Stimulated activated naive CD8-positive, alpha-beta T cell treated with anti-CD3 and anti-CD28 coated beads, Interleukin-15, amount 100 ng/mL, for 72 hours (primary cell): Measurements from ENCODE around the gene TEKTIP1.

Experiments used
- ATAC-seq: fragments of 150-1000 bp; cut with Tn5 transposase; 2 replicates; pipeline ENCODE4 v1.10.0; 2021; ENCODE audit warnings: mild to moderate bottlenecking, moderate library complexity
- DNase-seq, 2 donors: peaks; one replicate each; pipeline ENCODE4 v3.0.0; 2021 to 2022
- H3K27ac Mint-ChIP-seq, 2 donors: one replicate each; pipeline ENCODE4 v1.8.0; 2022; ENCODE audit warnings: mild to moderate bottlenecking in 2 of 2, mixed read lengths in 2 of 2, moderate library complexity in 2 of 2
- H3K27me3 Mint-ChIP-seq: one replicate; pipeline ENCODE4 v1.8.0; 2022; ENCODE audit warnings: mixed read lengths
- H3K4me1 Mint-ChIP-seq: one replicate; pipeline ENCODE4 v1.8.0; 2022; ENCODE audit warnings: mild to moderate bottlenecking, mixed read lengths
- H3K4me3 Mint-ChIP-seq, 2 donors: one replicate each; pipeline ENCODE4 v1.8.0; 2022; ENCODE audit warnings: mild to moderate bottlenecking in 2 of 2, mixed read lengths in 2 of 2, moderate library complexity in 1 of 2
- H3K9me3 Mint-ChIP-seq, 2 donors: one replicate each; pipeline ENCODE4 v1.8.0; 2022; ENCODE audit warnings: mixed read lengths in 2 of 2

The TEKTIP1 gene

DNA sequence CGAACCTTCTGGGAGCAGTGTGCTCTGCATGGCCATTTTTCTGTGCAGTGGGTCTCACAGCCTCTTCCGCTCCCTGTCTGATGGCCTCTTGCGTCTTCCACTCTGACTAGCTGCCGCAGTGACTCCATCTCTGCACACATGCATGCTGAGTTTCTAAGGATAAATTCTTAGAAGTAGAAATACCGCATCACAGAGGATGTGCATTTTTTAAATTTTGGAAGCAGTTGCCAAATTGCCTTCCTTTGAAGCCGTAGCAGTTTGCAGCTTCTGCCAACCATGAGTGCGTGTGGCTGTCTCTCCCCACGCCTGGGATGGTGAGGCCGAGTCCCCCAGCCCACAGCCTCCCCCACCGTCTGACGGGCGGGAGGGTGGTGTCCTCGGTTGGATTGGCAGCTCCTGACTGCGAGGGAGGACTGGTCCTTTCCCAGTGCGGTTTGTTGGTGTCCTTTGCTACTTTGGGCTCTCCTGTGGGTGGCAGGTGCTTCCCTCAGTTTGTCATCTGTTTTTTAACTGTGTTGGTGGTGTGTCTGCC is 23.0 kb upstream of the TEKTIP1 start:
- Mint-ChIP-seq H3K27me3 (no peaks in the 10 kb centered on the region), H3K4me3 (no peak overlapping the region), H3K4me1 (peaks cover 77% of the 10 kb centered on the region), H3K27ac (peak overlapping the region in 1 of 2 donors; percentile 67), H3K9me3 (no peaks in the 10 kb centered on the region)
- ATAC-seq (no peak), DNase-seq (no peak)

DNA sequence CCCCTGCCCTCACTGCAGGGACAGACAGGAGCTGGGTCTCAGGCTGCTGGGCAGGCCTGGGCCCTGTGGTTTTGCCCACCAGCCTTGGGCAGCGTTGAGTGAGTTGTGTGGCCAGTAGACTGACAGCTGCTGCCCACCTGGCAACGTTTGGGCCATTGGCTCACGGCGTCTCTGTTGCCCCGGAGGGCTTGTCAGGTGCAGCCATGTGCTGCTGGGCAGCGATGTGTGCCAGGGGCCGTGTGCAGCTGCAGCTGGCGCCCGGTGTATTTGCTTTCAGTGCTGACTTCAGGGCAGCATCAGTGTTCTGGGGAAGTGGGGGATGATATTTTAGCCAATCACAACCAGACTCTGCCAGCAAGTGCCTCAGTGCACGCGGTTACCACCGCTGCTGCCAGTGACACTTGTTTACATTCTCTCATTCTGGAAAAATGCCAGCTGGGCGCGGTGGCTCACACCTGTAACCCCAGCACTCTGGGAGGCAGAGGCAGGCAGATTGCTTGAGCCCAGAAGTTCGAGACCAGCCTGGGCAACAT is 22.2 kb upstream of the TEKTIP1 start:
- H3K27ac Mint-ChIP-seq: peak overlapping the region in 1 of 2 donors; percentile 19
- H3K4me3 Mint-ChIP-seq: no peak overlapping the region
- peak; percentile 55 for ATAC-seq
- no peak for DNase-seq
- no peaks in the 10 kb centered on the region for H3K27me3 Mint-ChIP-seq
- peaks cover 75% of the 10 kb centered on the region for H3K4me1 Mint-ChIP-seq
- no peaks in the 10 kb centered on the region for H3K9me3 Mint-ChIP-seq

DNA sequence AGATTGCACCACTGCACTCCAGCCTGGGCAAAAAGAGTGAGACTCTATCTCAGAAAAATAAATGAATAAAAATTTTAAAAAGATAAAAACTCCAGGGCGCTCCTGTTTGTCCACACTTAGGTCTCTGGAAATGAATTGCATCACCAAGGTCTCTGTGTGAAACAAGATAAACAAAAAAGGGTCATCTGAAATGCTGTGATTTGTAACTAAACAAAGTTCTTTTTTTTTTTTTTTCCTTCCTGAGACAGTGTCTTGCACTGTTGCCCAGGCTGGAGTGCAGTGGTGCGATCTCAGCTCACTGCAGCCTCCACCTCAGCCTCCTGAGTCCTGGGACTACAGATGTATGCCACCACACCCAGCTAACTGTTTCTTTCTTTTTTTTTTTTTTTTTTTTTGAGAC is 21.3 kb upstream of the TEKTIP1 start:
- no peaks in the 10 kb centered on the region for H3K9me3 Mint-ChIP-seq
- H3K4me1 Mint-ChIP-seq: peaks cover 71% of the 10 kb centered on the region
- H3K4me3 Mint-ChIP-seq: no peak overlapping the region
- no peak for ATAC-seq
- H3K27ac Mint-ChIP-seq: peak overlapping the region in 1 of 2 donors; percentile 67
- no peaks in the 10 kb centered on the region for H3K27me3 Mint-ChIP-seq
- no peak for DNase-seq

DNA sequence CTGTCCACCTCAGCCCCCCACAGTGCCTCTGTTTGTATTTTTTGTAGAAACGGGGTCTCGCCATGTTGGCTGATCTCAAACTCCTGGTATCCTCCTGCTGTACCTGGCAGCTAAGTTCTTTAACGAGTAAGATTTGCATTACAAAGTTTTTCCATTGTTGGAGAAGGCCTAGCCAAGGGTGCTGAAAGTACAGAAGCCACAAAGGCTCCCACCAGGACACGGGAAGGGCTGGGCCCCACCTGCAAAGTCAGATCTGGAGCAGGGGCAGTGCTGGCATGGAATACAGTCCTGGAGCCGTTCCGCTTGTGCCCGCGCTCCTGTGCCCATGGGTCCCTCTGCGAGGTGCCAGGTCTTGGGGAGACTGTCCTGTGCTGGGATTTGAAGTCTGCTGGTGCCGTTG is 20.7 kb upstream of the TEKTIP1 start:
- Mint-ChIP-seq H3K4me3 (no peak overlapping the region), H3K4me1 (peaks cover 70% of the 10 kb centered on the region), H3K9me3 (no peaks in the 10 kb centered on the region), H3K27me3 (no peaks in the 10 kb centered on the region), H3K27ac (peak overlapping the region in 1 of 2 donors; percentile 6)
- ATAC-seq (no peak), DNase-seq (no peak)

DNA sequence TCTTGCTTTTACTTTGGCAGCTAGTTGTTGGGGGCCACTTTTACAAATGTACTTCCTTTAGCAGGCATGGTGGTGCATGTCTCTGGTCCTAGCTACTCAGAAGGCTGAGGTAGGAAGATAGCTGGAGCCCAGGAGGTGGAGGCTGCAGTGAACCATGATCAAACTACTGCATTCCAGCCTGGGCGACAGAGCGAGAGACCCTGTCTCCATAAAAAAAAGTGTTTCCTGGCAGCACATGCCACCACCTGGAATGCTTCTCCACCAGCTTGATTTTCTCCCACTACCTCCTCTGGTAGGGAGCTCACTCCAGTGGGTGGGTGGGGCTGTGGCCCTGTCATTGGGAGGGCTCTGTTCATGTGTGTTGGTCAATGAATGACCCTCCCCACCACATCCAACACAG is 20.3 kb upstream of the TEKTIP1 start:
- H3K4me3 Mint-ChIP-seq: no peak overlapping the region
- no peaks in the 10 kb centered on the region for H3K27me3 Mint-ChIP-seq
- DNase-seq (no peak), ATAC-seq (no peak)
- H3K9me3 Mint-ChIP-seq: no peaks in the 10 kb centered on the region
- peak overlapping the region in 1 of 2 donors; percentile 42 for H3K27ac Mint-ChIP-seq
- peaks cover 67% of the 10 kb centered on the region for H3K4me1 Mint-ChIP-seq

DNA sequence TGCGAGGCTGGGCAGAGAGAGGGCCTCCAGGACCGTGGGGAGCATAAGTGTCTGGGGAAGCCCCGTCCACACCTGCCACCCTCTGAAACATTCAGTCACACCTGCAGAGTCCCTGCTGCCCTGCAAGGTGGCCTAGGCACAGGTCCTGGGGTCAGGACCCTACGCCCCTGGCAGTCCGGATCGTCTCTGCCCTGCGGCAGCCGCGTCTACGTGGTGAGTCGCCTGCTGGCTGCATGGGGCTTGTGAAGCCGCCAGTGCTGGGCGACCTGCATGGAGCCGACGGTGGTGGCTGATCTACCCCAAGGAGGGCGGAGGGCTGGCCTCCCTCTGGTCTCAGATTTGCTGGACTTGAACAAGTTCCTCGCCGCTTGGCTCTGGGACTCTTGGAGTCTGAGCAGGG is 19.8 kb upstream of the TEKTIP1 start:
- Mint-ChIP-seq H3K4me1 (peaks cover 62% of the 10 kb centered on the region), H3K9me3 (no peaks in the 10 kb centered on the region), H3K4me3 (no peak overlapping the region), H3K27me3 (no peaks in the 10 kb centered on the region), H3K27ac (no peak overlapping the region)
- DNase-seq (no peak), ATAC-seq (no peak)

DNA sequence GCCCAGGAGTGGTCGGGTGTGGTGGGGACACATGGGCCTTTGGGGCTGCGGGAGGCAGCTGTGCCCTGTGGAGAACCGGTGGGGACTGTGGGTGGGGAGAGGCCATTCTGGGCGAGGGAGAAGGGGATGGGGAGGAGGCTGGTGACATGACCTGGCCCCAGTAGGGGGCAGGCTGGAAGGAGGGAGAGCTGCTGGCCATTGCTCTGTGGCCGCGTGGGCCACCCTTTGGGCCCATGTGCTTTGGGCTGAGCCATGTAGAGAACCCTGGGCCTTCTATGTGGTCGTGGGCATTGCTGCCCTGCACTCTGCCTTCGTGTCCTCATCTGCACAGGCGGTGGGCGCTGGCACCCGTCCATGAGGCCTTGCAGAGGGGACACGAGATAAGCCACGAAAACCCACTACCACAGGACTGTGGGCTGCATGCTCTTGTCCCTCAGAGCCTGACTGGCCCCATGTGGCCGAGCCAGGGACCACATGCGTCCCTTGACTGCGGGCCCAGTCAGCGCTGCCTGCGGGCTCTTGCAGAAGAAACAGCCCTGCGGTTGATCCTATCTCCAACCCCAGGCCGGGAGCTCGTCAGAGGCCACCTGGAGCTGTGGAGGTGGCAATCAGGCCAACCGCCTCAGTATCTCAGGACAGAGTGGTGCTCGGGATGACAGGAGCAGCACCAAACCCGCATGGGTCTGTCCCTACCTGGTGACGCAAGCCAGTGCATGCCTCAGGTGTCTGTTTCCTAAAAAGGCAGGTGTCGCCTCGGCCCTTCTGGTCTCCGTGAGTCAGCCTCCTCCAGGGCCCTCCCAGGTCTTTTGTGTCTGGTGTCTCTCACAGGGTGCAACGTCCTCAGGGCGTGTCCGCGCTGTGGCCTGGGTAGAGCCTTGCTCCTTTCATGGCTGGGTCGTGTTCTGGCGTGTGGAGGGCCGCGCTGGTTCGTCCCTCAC is 18.5 kb upstream of the TEKTIP1 start:
- ATAC-seq (no peak), DNase-seq (no peak)
- Mint-ChIP-seq H3K27me3 (no peaks in the 10 kb centered on the region), H3K9me3 (no peaks in the 10 kb centered on the region), H3K4me1 (peaks cover 49% of the 10 kb centered on the region), H3K27ac (no peak overlapping the region), H3K4me3 (no peak overlapping the region)

DNA sequence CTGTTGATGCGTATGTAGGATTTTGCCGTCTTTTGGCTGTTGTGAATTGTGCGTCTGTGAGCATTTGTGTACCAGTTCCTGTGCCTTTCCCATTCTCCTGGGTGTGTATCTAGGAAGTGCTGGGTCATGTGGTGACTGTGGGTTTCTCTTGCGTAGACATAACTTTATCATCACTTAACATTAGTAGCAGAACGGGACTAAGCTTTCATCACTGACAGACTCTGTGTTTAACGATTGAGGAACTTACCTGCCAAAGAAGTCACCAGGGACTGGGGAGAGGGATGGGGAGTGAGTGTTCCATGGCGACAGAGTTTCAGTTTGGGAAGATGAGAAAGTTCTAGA is 17.9 kb upstream of the TEKTIP1 start:
- peaks cover 43% of the 10 kb centered on the region for H3K4me1 Mint-ChIP-seq
- no peak for DNase-seq

DNA sequence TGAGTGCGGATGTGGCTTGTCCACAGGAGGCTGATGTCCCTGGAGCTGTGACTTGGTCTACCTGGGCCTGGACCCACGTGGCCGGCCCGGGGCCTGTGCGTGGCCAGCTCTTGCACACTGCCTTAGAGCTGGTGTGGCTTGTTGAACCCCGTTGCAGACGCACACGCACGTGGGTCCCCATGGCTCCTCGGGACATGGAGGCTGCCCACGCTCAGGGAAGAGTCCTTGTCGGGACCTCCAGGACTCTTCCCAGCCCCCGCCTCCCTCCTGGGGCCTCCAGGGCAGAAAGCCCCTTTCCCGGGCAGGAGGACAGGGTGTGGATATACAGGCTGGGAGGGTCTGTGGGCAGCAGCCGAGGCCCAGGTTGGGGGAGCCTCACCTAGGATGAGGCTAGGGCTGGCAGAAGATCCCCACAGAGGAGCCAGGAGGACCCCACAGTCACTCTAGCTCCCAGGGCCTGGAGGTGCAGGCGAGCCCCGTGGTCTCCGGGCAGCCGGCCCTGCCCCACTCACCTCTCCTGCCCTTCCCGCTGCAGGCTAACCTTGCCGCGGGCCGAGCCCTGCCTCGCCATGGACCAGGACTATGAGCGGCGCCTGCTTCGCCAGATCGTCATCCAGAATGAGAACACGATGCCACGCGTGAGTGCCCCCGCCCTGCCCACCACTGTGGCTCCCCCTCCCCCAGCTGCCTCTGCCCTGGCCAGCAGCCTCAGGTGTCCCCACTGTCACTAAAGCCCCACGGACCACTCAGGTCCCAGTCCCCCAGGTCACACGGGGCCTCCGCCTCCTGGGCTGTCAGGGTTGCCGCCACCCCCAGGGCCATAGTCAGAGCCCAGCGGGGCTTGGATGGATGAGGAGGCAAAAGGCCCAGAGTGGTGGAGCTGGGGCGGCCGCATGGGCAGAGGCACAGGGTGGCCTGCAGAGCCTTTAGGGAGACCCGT is 16.3 kb upstream of the TEKTIP1 start:
- no peak for DNase-seq
- peak overlapping the region in 1 of 2 donors; percentile 42 for H3K27ac Mint-ChIP-seq

More for the DNA sequence above, 17.9 kb upstream of the TEKTIP1 start:
- Mint-ChIP-seq H3K27me3 (no peaks in the 10 kb centered on the region), H3K9me3 (no peaks in the 10 kb centered on the region), H3K27ac (peak overlapping the region in 1 of 2 donors; percentile 48), H3K4me3 (no peak overlapping the region)
- ATAC-seq: no peak

DNA sequence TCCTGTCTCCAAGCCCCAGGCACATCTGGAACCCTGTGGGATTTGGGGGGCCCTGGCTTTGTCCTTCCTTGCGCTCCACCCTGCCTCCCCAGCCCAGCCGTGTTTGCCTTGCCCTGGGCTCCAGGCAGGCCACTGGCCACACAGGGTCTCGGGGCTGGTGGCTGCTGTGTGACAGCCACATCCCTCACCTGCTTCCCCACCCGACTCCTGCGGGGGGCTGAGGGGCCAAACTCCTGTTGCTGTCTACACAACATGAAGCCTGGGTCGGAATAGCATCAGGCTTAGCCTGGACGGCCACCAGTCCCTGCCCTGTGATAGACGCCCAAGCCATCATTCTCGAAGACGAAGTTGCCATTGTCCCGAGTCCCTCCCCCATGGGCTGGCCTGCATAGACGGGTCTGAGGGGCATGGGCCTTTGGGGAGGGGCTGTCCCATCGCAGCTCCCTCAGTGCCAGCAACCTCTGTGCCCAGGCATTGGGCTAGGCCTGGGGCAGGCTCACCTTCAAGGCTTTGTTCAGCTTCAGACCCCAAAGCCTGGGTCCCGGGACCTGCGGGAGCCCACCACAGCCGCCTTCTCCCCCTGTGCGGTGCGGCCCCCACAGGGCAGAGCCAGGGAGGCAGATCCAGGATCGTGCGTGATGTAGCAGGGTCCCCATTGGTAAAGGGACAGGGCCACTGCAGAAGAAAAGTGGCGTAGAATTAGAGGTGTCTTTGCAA is 15.5 kb upstream of the TEKTIP1 start:
- Mint-ChIP-seq H3K27ac (no peak overlapping the region), H3K4me1 (peaks cover 25% of the 10 kb centered on the region), H3K4me3 (no peak overlapping the region), H3K27me3 (no peaks in the 10 kb centered on the region), H3K9me3 (no peaks in the 10 kb centered on the region)
- ATAC-seq (no peak), DNase-seq (no peak)

More for the DNA sequence above, 16.3 kb upstream of the TEKTIP1 start:
- Mint-ChIP-seq H3K27me3 (no peaks in the 10 kb centered on the region), H3K4me3 (no peak overlapping the region), H3K9me3 (no peaks in the 10 kb centered on the region), H3K4me1 (peaks cover 30% of the 10 kb centered on the region)
- ATAC-seq: no peak

DNA sequence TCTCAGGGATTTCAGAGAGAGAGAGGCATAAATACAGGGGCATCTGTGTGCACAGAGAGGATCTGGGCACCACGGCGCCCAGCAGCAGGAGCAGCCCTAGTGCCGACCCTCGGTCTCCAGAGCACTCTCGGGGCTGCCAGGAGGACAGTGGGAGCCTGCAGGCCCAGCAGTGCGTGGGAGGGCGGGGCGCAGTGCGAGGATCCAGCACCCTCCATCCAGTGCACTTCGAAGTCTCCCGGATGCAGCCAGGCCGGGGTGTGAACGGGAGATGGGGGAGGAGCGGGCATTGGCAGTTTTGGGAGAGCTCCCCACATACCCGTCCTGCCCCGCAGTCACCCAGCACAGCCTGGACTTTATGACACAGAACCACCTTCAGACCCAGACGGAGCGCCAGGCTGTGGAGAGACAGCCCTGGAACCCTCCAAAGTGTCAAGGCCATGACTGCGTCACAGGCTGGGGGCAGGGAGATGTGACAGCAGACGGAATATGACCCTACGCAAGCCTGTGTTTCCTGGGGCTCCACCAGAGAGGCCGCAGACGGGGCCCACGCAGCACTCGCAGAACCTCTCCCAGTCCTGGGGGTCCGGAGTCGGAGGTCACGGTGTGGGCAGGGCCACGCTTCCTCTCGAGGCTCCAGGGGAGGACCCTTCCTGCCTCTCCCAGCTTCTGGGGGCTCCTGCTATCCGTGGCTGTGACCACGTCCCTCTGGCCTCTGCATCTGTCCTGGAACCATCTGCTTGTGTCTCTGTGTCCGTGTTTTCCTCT is 14.7 kb upstream of the TEKTIP1 start:
- ATAC-seq (no peak), DNase-seq (no peak)
- Mint-ChIP-seq H3K4me3 (no peak overlapping the region), H3K9me3 (no peaks in the 10 kb centered on the region), H3K27me3 (no peaks in the 10 kb centered on the region), H3K27ac (peak overlapping the region in 1 of 2 donors; percentile 81), H3K4me1 (peaks cover 19% of the 10 kb centered on the region)

DNA sequence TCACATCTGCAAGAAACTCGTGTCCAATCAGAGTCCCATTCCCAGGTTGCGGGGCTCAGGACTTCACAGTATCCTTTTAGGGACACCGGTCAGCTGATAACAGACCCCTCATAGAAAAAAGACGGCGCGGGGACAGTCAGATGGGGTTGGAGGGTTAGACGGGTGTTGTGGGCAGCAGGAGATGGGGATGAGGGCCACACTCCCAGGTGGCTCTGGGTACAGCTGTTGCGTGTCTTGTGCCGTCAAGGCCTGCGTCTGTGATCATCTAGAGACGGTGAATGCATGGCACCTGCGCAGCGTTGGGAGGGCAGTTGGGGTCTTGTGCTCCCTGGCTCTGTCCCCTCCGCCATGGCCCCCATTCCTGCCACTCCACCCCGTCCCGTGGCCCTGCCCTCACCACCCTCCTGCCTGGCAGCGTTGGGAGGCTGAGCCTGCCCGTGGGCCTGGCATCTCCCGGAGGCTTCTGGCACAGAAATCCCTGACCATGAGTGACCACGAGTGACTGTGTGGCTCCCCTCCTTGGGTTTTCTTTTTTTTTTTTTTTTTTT is 14.0 kb upstream of the TEKTIP1 start:
- Mint-ChIP-seq H3K27ac (peak overlapping the region in 1 of 2 donors; percentile 81), H3K4me1 (peaks cover 14% of the 10 kb centered on the region), H3K9me3 (no peaks in the 10 kb centered on the region), H3K27me3 (no peaks in the 10 kb centered on the region), H3K4me3 (no peak overlapping the region)
- ATAC-seq (no peak), DNase-seq (no peak)

DNA sequence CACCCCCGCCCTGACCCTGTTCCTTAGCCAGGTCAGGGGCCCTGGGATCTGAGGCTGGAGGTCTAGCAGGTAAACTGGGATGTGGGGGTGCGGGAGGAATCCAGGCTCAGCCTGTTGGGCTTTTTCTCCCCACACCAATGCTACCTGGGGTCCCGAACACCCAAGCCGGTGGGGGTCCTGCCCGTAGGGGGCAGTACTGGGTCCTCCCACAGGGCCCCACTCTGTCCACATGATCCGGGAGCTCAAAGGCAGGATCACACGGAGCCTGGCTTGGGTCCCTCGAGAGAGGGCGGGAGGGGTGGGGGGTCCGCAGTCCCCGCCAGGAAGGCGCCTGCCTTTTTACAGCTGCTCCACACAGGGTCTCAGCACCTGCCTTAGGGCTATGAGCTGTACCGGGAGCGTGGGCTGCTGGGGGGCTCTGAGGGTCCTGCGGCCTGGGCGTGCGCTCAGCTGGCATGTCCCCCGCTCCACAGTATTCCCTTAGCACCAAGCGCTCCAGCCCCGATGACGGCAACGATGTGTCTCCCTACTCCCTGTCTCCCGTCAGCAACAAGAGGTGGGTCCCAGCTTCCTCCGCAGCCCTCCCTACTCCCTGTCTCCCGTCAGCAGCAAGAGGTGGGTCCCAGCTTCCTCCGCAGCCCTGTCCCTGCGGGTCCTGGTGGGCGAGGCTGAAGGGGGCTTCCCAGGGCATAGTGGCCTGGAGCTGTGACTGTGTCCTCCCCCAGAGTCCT is 12.3 kb upstream of the TEKTIP1 start:
- no peaks in the 10 kb centered on the region for H3K9me3 Mint-ChIP-seq
- no peaks in the 10 kb centered on the region for H3K27me3 Mint-ChIP-seq
- no peak overlapping the region for H3K4me3 Mint-ChIP-seq
- ATAC-seq: no peak
- peaks cover 5% of the 10 kb centered on the region for H3K4me1 Mint-ChIP-seq
- H3K27ac Mint-ChIP-seq: no peak overlapping the region
- DNase-seq: no peak
